ENCODE data around the gene GPC5.

DNA sequence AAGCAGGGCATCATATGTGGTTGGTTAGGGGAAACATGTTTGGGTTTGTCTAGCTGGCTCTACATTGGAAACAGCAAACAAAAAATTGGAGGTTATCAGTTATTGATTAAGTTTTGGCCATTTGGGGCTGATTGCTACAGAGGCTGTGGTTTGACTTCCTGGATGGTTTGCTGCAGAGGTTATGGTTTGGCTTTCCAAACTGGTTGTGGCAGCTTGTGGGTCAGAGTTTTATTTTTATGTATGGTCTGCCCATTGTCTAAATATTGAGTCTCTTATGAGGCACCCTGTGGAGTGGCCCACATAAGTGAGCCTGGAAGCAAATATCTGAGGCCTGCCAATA lies 261.6 kb downstream of the GPC5 start:
- TF ChIP-seq, protein P1, sequence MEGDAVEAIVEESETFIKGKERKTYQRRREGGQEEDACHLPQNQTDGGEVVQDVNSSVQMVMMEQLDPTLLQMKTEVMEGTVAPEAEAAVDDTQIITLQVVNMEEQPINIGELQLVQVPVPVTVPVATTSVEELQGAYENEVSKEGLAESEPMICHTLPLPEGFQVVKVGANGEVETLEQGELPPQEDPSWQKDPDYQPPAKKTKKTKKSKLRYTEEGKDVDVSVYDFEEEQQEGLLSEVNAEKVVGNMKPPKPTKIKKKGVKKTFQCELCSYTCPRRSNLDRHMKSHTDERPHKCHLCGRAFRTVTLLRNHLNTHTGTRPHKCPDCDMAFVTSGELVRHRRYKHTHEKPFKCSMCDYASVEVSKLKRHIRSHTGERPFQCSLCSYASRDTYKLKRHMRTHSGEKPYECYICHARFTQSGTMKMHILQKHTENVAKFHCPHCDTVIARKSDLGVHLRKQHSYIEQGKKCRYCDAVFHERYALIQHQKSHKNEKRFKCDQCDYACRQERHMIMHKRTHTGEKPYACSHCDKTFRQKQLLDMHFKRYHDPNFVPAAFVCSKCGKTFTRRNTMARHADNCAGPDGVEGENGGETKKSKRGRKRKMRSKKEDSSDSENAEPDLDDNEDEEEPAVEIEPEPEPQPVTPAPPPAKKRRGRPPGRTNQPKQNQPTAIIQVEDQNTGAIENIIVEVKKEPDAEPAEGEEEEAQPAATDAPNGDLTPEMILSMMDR (IDR thresholded peaks at IDR 0.05), result no peak
- TF ChIP-seq POLR2A (IDR thresholded peaks at IDR 0.05), result no peak

All from testis (tissue), 2 donors.